Thymus (tissue), 11 donors: ENCODE data around the gene MAP1S. TPM values are rescaled to one million over a fixed set of nuclear protein-coding genes. Genes with fewer than 3 reads are reported as not detected.
A peak's percentile ranks its signal among the peaks of the same experiment; 100 is the strongest.

Experiments used
- DNase-seq, 9 donors: peaks; one replicate each; pipeline ENCODE4 v3.0.0-alpha.2; 2013; ENCODE audit warnings: low spot score in 9 of 9, low read depth in 6 of 9, missing footprints in 1 of 9
- H3K27ac ChIP-seq, 2 donors: one replicate each; pipeline ENCODE4 v1.5.1; 2013; ENCODE audit warnings: control low read depth in 1 of 2, low read depth in 1 of 2, low read length in 1 of 2, mild to moderate bottlenecking in 1 of 2, moderate library complexity in 1 of 2
- H3K27me3 ChIP-seq, 2 donors: one replicate each; pipeline ENCODE4 v1.5.1; 2013; ENCODE audit warnings: low read length in 1 of 2; ENCODE audit not compliant: control insufficient read depth in 2 of 2, insufficient read depth in 1 of 2
- H3K36me3 ChIP-seq, 2 donors: one replicate each; pipeline ENCODE4 v1.5.1; 2013; ENCODE audit warnings: low read length in 1 of 2, mild to moderate bottlenecking in 1 of 2, moderate library complexity in 1 of 2; ENCODE audit not compliant: control insufficient read depth in 2 of 2, insufficient read depth in 2 of 2
- H3K4me1 ChIP-seq, 2 donors: one replicate each; pipeline ENCODE4 v1.5.1; 2013; ENCODE audit warnings: low read length in 2 of 2; ENCODE audit not compliant: control insufficient read depth in 2 of 2, insufficient read depth in 2 of 2
- H3K4me3 ChIP-seq, 2 donors: one replicate each; pipeline ENCODE4 v1.5.1; 2013; ENCODE audit warnings: low read length in 2 of 2, control low read depth in 1 of 2, mild to moderate bottlenecking in 1 of 2
- H3K9me3 ChIP-seq, 2 donors: one replicate each; pipeline ENCODE4 v1.5.1; 2013; ENCODE audit warnings: low read length in 1 of 2, mild to moderate bottlenecking in 1 of 2; ENCODE audit not compliant: control insufficient read depth in 2 of 2, insufficient read depth in 1 of 2
- WGBS: extraction: QIAGEN DNeasy Blood & Tissue Kit; methylation state at CpG from one replicate; pipeline ENCODE4 v1.1.7; 2013; 5-methylcytosine and 5-hydroxymethylcytosine counted together
- polyA plus RNA-seq: library from polyadenylated mRNA; stranded (reverse); fragments of 200-250 nt; gene quantifications from one replicate; pipeline ENCODE4 v1.2.3, GENCODE V29; 2013
- total RNA-seq: library from RNA; stranded (reverse); fragments of 120-200 nt; gene quantifications from one replicate; pipeline ENCODE4 v1.2.4, GENCODE V29; 2013
- donor health status: healthy.

MAP1S gene
- total and polyA plus RNA-seq, 2 donors: 8.5 to 17.5 TPM

DNA sequence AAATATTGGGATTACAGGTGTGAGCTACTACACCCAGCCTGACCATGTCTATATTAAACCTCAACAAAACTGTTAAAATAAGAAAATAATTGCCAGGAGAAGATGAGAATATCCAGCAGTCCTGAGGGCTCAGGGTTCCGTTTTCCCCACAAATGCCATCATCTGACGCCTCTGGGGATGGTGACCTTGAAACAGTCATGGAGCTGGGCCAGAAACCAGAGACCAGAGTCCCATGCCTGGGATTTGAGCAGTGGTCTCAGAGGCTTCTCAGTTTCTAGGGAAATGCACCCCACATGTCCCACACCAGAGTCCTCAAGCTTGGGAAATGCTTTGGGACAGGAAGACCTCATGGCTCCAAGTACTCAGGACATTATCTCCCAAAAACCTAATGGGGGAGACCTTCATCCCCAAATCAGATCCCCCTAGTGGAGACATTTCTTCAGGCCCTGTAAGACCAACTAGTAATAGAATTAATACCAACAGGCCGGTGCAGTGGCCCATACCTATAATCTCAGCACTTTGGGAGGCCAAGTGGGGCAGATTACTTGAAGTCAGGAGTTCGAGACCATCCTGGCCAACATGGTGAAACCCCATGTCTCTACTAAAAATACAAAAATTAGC, 2.9 kb upstream of the MAP1S start:
- no peaks in the 10 kb centered on the region for H3K27me3 ChIP-seq
- H3K4me3 ChIP-seq: no peak overlapping the region
- H3K36me3 ChIP-seq: no peaks in the 10 kb centered on the region
- peaks cover 17 to 23% of the 10 kb centered on the region in 2 donors for H3K4me1 ChIP-seq
- no peak overlapping the region for H3K27ac ChIP-seq
- WGBS: 83% methylated on average over 4 of the region's 4 CpGs
- no peaks in the 10 kb centered on the region for H3K9me3 ChIP-seq
- no peak for DNase-seq

DNA sequence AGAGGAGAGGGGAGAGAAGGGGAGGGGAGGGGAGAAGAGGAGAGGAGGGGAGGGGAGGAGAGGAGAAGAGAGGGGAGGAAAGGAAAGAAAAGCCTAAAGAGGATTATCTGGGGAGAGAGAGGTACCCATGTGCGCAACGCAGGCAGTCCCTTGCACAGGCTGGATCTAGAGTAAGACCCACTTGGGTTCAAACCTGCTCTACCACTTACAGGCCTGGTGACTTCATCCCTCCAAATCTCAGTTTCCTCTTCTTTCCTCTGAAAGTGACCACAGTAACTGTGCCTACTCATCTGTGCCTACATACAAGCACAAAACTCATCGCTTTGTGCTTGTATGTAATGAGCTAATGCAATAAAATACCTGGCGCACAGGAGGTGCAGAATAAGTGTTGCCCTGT, 732 bp upstream of the MAP1S start:
- no peaks in the 10 kb centered on the region for H3K9me3 ChIP-seq
- peaks cover 20 to 24% of the 10 kb centered on the region in 2 donors for H3K4me1 ChIP-seq
- peaks cover 4 to 7% of the 10 kb centered on the region in 2 donors for H3K36me3 ChIP-seq
- DNase-seq: peak in 1 of 9 donors; percentile 5
- H3K4me3 ChIP-seq: no peak overlapping the region
- 97% methylated on average over 4 of the region's 4 CpGs for WGBS
- no peaks in the 10 kb centered on the region for H3K27me3 ChIP-seq
- no peak overlapping the region for H3K27ac ChIP-seq

- WGBS: 5% methylated on average over 38 of the region's 38 CpGs
- H3K27ac ChIP-seq: peak overlapping the region in 1 of 2 donors; percentile 64
- H3K27me3 ChIP-seq: no peaks in the 10 kb centered on the region
- peak overlapping the region; percentile 79 to 100 for H3K4me3 ChIP-seq
- DNase-seq: peak in 1 of 9 donors; percentile 15
- H3K4me1 ChIP-seq: peaks cover 20 to 24% of the 10 kb centered on the region in 2 donors
- H3K36me3 ChIP-seq: peaks cover 16 to 20% of the 10 kb centered on the region in 2 donors
- no peaks in the 10 kb centered on the region for H3K9me3 ChIP-seq
These were observed 585 bp downstream of the MAP1S start for GRCh38 chr19:17719730-17720400.

GRCh38 chr19:17720440-17720839, 1.2 kb downstream of the MAP1S start:
- Histone ChIP-seq H3K4me3 (peak overlapping the region; percentile 79 to 100), H3K4me1 (peaks cover 20 to 24% of the 10 kb centered on the region in 2 donors), H3K27ac (peak overlapping the region in 1 of 2 donors; percentile 5), H3K27me3 (no peaks in the 10 kb centered on the region), H3K9me3 (no peaks in the 10 kb centered on the region), H3K36me3 (peaks cover 22 to 26% of the 10 kb centered on the region in 2 donors)
- no peak for DNase-seq
- 28% methylated on average over 7 of the region's 7 CpGs for WGBS

DNA sequence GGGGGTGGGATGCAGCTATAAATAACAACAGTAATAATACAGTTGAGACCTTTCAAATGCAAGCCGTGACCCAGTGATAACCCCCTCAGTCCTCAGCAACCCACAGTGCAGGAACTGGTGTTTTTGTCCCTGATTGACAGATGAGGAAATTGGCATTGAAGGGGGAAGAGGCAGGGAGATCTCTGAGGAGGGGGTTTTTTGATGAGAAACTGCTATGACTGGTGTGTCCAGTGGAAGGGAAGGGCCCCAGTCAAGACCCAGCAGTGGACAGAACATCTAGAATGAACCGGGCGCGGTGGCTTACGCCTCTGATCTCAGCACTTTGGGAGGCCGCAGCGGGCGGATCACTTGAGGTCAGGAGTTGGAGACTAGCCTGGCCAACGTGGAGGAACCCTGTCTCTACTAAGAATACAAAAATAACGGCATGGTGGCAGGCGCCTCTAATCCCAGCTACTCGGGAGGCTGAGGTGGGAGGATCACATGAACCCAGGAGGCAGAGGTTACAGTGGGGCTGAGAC, 1.9 kb downstream of the MAP1S start:
- Histone ChIP-seq H3K36me3 (peaks cover 29 to 34% of the 10 kb centered on the region in 2 donors), H3K4me1 (peaks cover 20 to 24% of the 10 kb centered on the region in 2 donors), H3K27me3 (no peaks in the 10 kb centered on the region), H3K27ac (no peak overlapping the region), H3K4me3 (peak overlapping the region in 1 of 2 donors; percentile 79), H3K9me3 (no peaks in the 10 kb centered on the region)
- WGBS: 89% methylated on average over 12 of the region's 12 CpGs
- DNase-seq: no peak

- Histone ChIP-seq H3K27ac (no peak overlapping the region), H3K9me3 (no peaks in the 10 kb centered on the region), H3K36me3 (peaks cover 33 to 40% of the 10 kb centered on the region in 2 donors), H3K4me3 (no peak overlapping the region), H3K27me3 (no peaks in the 10 kb centered on the region), H3K4me1 (peaks cover 20 to 24% of the 10 kb centered on the region in 2 donors)
- no peak for DNase-seq
- 61% methylated on average over 8 of the region's 8 CpGs for WGBS
These were observed 2.5 kb downstream of the MAP1S start for GRCh38 chr19:17721821-17722220.

GRCh38 chr19:17722655-17723240, 3.5 kb downstream of the MAP1S start:
- Histone ChIP-seq H3K36me3 (peaks cover 42 to 49% of the 10 kb centered on the region in 2 donors), H3K4me3 (no peak overlapping the region), H3K9me3 (no peaks in the 10 kb centered on the region), H3K4me1 (peaks cover 20 to 24% of the 10 kb centered on the region in 2 donors), H3K27ac (no peak overlapping the region), H3K27me3 (no peaks in the 10 kb centered on the region)
- DNase-seq: no peak
- WGBS: 97% methylated on average over 12 of the region's 12 CpGs

DNA sequence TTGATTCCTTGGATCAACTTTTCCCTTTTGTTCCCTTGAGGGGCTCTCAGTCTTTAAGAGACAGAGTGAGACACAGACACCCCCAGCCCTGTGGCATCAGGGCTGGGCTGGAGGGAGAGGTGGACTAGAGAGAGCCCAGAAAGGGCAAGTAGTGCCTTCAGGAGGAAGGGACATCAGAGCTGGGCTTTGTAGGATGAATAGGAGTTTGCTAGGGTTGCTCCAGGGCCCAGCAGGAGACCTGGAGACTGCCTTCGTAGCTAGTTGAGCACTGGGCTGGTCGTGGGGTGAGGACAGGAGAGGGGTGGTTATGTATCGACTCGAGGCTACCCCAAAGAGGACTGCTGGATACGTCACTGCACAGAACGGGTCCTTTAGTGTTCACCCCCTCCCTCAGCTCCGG, 5.4 kb downstream of the MAP1S start:
- WGBS: over 99% methylated on average over 7 of the region's 7 CpGs
- peaks cover 56 to 66% of the 10 kb centered on the region in 2 donors for H3K36me3 ChIP-seq
- no peak overlapping the region for H3K27ac ChIP-seq
- no peak for DNase-seq
- no peaks in the 10 kb centered on the region for H3K27me3 ChIP-seq
- no peaks in the 10 kb centered on the region for H3K9me3 ChIP-seq
- no peak overlapping the region for H3K4me3 ChIP-seq
- peaks cover 15 to 17% of the 10 kb centered on the region in 2 donors for H3K4me1 ChIP-seq
